OCI-M1 (cell line): Measurements from ENCODE around the gene LIX1L.

Source experiments
- DNase-seq: peaks from one replicate; lab custom pipeline; 2025; lab: John Stamatoyannopoulos, UW

Gene LIX1L

DNA sequence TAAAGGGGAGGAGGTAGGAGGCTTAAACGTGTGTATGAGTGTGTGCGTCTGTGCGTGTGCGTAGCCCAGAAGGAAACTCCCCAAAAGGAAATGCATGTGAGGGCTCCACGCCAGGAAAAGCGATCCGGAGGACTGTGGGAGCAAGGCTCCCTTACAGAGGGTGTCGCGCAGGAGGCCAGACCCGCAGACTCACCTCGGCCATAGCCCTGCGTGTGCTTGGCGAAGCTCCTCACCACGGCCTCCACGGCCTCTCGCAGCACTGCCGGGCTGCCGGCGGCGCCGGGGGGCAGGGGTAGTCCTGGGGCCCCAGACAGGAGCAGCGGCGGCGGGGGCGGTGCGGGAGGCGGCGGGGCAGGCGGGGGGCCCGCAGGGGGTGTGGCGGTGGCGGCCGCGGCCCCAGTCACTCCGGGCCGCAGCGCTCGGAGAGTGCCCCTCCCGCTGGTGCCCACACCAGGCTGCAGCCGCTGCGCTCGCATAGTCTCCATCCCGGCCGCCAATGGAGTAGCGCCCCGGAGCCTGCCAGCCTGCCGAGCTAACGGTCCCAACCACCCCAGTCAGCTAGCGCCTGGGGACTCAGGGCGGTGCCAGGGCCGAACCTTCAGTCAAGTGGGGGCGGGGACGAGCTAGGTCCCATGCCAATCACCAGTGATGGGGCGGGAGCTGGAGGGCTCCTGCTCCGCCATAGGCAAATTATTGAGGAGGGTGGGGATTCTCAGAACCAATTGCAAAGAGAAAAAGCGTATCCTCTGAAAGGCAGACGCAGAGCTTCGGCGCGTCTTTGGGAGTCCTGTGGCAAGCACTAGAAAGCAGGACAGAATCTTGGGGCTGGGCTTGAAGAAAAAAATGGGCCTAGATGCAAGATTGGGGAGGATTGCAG lies at the start of gene LIX1L:
LIX1L (minus strand) TSS at position 575 of the 877 bp plus-strand sequence; CDS start at position 485, 90 bp downstream.
- peak; percentile 99 for DNase-seq

DNA sequence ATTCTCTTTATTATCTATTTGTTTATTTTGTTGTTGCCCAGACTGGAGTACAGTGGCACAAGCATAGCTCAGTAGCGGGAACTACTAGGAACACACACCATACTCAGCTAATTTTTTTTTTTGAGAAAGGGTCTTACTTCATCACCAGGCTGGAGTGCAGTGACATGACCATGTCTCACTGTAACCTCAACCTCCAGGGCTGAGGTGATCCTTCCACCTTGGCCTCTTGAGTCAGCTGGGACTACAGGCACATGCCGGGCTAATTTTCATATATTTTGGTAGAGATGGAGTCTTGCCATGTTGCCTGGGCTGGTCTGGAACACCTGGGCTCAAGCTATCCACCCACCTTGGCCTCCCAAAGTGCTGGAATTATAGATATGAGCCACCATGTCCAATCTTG lies 43.9 kb upstream of the LIX1L start:
- no peak for DNase-seq

DNA sequence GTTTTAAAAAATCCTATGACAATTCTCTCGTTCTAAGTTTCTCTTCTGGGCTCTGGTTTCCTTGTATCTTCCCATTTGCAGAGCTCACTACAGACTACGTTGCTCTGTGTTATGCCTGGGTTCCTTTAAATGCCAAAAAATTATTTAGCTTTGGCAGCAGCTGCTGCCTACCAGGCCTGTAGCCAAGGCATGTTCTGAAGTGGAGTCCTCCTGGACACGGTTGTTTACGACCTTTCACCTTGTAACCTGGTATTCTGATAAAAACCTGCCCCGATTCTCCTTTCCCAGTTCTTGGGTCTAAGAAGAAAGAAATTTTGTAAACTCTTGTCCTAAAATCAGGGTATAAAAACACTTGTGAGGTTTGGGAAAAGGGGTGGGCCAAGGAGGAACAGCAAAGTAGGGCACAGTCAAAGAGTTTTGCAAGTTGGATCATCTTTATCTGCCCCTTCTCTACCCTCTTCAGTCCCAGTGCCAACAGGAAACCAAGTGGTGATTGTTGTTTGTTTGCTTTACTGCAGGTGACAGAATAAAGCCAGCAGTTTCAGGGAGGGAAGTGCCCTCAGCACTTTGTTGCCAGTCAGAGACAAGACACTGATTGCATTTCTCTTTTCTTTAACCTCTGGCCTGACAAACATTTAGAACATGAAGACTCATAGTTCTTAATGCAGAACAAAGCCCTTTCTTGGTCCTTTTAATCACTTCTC lies 41.7 kb upstream of the LIX1L start:
- no peak for DNase-seq

DNA sequence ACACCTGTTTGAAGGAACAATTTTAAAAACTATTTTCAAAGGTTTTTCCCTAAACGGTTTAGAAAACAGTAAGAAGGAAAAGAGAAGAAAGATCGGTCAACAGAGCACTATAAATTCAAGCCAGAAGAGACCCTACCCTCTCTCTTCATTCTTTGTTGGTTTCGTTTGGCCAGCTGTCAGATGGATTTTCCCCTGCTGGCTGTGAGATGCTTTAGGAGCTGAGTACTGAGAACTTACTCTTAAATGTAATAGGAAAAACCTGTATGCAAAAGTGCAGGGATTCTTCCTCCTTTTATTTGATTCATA lies 39.9 kb upstream of the LIX1L start:
- peak; percentile 68 for DNase-seq

DNA sequence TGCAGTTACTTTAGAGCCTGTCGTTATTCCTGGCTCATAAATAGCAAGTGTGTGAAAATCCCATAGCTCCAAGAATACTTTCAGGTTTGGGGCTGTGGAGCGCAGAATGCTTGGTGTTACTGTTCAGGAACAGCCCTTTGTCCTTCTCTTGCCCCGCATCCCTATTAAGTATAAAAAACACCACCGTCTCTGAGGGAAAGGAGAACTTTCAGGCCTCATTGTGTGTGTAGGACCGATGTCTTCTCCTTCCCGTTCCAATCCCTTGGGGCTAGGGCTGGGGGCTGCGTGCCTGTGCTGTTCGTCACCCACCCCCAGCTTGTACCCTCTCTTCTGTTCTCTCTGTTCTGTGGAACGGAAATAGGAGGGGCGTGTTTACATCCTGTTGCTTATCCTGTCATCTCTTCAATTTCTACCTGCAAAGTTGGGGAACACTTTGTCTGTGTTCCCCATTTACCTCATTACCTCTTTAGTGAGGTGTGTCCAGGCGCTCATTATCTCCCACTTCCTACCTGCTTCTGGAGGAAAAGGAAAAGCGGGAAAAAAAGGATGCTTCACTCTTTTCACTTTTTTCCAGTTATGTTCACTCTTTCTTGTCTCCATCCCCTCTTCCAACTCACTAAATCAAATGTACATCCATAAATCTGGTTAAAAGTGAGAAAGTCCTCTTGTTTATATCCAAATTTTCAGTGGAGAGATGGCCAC lies 39.4 kb upstream of the LIX1L start:
- peak; percentile 81 for DNase-seq

DNA sequence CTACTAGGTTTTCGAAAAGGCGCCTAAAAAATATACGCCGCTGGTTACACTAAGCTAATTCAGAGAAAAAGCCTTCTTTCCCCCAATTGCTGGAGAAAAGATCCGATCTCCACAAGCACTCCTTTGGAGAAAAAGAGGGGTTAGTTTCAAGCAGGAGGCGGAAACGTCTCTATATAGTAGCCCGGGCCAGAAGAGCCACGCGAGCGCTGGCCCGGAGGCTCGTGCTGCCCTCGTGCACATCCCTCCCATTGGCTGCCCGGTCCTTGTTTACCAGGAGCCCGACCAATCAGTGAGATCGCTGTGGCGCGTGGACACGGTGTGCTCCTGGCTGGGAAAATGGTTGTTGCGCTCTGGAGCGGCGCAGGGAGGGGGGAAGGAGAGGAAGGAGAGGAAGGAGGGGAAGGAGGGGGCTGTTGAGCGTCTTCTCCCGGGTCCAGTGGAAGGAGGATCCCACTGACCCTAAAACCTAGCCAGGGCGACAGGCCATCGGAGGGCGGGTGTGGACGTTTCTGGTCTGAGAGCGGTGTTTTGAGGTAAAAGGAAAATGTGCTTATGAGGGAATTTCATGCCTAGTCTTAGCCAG lies 38.7 kb upstream of the LIX1L start, which contains the start of gene TXNIP:
TXNIP (minus strand) TSS at position 147 of the 583 bp plus-strand sequence. CDS start 313 bp downstream, outside the sequence.
- DNase-seq: peak; percentile 100

DNA sequence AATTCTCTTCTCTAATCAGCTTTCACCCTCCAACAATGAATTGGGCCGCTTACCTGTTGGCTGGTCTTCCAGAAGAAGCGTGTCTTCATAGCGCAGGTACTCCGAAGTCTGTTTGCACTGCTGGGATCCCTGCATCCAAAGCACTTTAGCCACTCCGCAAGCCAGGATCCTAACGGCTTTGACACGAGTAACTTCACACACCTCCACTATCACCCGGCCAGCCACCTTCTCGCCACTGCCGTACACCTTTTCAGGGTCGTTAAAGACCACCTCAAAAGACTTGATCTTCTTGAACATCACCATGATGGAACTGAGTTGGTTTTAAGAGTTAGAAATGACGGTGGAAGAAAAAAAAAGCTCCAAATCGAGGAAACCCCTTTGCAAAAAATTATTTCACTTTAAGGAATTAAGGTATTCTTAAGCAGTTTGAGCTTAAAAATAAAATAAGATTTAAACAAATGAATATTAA lies 38.2 kb upstream of the LIX1L start:
- DNase-seq: no peak

DNA sequence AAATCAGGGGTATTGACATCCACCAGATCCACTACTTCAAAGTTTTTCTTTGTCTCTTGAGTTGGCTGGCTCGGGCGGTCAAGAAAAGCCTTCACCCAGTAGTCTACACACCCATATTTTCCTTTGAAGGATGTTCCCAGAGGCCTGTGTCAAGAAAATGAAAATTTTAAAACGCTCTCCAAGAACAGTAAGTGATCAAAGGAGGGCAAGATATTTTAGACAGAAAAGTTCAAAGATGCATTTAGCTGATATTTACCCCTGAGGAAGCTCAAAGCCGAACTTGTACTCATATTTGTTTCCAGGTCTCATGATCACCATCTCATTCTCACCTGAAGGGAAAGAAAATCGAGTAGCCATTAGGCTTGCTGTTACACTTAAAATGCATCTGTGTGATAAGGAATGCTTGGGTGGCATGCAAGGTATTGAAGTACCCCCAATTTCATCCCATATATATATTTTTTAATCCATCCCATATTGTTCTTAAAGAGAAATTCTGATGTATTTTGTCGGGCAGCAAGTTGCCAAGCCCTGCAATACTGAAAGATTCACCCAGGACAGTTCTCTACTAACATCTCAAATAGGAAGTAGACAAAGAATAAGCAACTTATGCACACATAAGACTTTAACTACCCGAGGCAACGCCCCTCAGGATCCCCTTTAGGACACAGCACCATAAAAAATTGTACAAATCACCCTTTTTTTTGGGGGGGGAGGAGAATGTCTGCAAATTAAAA lies 37.5 kb upstream of the LIX1L start:
- peak; percentile 69 for DNase-seq

DNA sequence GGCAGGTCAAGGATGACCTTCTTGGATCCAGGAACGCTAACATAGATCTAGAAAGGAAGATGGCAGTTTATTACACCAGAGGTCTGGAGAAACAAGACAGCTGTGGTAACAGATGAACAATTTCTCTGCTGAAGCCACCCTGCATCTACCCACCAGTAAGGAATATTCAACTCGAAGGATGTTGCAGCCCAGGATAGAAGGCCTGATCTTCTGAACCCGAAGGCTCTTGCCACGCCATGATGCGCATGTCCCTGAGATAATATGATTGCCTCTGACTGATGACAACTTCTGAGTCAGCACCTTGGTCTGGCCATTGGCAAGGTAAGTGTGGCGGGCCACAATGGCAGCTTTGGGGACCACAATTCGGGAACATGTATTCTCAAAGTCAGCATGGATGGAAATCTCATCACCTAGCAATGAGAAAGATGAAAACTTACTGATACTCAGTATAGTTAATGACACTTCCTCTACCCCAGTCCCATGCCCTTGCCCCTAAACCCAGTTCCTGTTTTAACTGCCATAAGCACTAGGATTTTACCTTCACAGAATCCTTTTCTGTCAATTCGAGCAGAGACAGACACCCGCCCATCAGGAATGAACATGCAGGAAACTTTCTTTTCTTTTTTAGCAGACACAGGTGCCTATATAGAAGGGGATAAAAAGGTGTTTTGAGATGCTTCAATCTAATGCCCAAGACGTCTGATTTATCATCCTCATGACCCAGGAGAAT lies 36.7 kb upstream of the LIX1L start:
- DNase-seq: peak; percentile 73

DNA sequence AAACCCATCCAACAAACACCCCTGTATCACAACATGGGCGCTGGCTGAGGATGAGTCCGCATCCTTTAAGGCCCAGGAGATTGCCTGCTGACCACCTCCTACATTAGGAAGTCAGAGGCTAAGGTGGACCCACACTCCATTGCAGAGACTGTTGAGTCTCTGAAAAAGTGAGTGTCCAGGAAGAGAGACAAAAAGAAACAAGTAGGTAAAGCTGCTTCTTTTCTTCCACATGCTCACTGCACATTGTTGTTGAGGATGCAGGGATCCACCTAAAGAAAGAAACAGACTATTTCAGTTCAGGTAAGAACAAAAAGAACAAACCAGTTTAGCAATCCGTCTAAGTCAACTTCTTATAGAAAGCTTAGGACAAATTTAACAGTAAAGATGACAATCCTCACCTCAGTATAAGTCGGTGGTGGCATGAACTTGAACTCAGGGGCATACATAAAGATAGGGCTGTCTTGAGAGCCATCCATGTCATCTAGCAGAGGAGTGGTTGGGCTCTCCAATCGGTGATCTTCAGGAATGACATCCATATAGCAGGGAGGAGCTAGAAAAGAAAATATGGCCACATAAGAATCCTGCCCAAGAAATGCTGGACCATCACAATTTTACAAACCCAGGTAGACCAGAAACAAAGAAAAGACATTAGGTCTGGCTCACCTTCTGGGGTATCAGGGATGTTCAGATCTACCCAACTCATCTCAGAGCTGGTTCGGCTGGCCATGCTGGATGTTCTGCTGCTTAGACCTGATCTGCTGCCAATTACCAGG lies 36.0 kb upstream of the LIX1L start:
- no peak for DNase-seq

DNA sequence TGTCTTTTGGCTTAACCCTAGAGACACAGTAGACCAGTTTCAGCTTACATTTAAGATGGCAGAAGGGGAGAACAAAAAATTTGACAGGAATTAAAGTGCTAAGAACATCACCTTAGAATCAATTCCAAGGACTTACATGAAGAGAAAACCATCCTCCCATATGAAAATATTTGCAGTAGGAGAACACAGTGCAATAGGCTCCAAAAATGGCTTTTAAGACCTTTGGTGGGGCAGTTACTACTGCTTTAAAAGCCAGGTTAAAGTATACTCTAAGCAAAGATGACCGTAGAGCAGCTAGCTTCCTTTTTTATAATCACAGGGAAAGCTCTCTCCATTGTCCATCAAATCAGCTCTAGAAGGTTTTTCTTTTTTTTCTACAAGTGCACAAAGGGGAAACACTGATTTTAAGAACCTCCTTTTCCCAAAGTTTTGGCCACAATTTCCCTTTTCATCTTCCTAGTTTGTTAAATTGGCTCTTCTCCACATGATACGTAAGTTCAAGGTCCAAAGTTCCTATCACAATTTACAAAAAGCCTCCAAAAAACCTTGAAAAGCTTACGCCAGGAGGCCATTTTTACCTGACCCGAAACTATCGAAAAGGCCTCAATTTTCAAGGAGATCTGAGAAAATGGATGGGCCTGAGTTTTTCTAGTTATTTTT lies 35.3 kb upstream of the LIX1L start:
- DNase-seq: no peak

DNA sequence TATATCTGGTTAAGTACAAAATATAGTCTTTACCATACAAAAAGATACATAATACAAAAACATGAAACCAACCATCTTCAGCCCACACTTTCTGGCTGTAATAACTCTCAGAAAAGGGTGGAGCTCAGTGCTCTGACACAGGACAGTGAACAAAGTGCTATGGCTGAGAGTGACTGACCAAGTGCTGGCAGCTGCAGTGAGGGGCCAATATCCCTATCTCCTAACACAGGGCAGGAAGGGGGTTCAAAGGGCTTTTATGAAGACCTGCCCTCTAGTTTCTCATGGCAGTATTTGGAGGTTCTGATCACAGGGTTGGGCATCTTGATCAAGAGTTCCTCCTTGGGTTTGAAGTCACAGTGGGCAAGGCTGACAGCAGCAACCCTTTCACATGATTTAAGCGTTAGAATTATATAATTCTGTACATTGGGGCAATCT lies 34.7 kb upstream of the LIX1L start:
- DNase-seq: peak; percentile 88

DNA sequence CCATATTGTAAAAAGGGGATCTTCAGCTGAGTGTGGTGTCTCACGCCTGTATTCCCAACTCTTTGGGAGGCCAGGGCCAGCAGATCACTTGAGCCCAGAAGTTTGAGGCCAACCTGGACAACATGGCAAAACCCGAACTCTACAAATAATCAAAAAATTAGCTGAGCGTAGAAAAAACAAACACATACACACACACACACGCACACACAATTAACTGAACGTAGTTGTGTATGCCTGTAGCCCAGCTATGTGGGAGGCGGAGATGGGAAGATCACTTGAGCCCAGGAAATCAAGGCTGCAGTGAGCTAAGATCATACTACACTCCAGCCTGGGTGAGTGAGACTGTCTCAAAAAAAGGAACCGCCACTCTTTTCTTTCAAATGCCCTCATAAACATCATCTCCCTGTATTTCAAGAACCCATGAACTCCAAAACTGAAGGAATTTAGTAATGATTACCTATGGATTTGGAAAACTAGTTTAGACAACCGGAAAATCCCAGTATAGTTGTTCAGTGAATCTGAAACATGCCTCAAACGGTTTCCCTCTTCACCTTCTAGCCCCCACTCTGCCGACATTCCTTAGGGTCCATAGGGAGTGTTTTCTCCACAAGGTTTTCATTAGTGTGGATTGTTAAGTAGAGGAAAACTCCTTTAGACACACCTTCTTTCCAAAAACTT lies 34.1 kb upstream of the LIX1L start:
- DNase-seq: peak; percentile 90

DNA sequence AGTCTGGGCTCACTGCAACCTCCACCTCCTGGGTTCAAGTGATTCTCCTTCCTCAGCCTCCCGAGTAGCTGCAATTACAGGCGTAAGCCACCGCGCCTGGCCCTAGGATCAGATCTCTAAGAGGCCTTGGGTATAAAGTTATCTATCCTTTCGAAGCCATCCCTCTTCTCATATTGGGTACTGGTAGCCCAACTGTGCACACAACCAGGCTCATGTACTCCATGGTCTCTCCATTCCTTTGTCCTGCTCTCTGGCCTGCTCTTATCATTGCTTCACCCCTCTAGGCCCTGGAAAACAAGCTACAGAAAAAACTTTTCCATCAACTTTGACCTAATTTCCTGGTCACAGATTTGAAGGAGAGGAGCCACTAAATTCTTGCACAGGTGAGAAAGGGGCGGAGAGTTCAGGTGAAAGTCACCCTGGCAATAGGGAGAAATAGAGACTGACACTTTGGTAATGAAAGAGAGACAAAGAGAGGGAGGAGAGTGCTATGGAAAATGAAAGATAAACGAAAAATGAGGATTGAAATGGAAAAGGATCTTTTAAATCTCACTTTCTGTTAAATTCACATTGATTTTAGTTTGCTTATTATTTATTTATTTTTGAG lies 32.5 kb upstream of the LIX1L start:
- no peak for DNase-seq

DNA sequence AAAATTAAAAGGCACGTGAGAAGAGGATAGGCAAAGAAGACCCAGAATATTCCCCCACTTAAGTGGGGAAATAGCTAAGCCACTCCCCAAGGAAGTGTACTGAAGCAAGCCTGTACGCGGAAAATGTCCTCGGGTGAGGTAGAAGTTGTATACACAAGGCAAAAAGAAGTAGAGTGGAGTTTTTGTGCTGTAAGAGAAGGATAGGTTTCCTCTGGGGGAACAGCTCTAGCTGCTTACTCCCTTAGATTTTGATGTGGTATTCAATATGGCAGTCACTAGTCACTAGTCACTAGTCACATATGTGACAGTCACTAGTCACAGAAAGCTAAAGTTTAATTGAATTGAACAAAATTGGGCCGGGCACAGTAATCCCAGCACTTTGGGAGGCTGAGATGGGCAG lies 31.0 kb upstream of the LIX1L start:
- no peak for DNase-seq

DNA sequence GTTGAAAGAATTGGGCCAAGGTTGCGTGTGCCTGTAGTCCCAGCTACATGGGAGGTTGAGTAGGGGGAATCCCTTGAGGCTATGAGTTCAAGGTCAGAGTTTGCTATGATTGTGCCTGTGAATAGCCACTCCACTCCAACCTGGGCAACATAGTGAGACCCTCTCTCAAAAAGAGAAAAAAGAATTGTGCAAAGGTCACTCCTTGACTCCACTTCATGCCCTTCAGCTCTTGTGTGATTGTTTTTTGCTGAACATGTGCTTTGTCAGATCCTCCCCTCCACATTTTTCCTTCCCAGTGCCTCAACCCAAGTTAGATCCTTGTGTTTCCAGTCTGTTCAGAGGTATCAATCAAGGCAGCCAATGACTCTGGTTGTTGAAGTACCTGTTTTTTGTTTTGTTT lies 30.1 kb upstream of the LIX1L start:
- no peak for DNase-seq

DNA sequence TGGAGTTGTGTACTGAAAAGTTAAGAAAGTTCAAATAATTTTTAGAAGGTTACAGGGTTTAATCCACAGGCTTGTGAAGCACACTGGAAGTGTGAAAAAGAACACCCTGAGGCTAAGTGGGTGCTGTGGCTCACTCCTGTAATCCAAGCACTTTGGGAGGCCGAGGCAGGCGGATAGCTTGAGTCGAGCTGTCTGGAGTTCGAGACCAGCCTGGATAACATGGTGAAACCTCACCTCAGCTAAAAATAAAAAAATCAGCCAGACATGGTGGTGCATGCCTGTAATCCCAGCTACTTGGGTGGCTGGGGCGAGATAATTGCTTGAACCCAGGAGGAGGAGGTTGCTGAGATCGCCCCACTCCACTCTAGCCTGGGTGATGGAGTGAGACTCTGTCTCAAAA lies 28.7 kb upstream of the LIX1L start:
- no peak for DNase-seq
